IPS-11a (cell line): ENCODE measurements around the gene CFAP20DC.
"Not testable (repeated sequence)": the region's sequence is repeated elsewhere in the genome, so short reads cannot be mapped to it uniquely, and the experiment has no call there.

Experiments
- H3K4me3 ChIP-seq: one replicate; pipeline ENCODE4 v1.5.1; 2013; ENCODE audit warnings: low read depth, low read length, control low read depth

Gene CFAP20DC

DNA sequence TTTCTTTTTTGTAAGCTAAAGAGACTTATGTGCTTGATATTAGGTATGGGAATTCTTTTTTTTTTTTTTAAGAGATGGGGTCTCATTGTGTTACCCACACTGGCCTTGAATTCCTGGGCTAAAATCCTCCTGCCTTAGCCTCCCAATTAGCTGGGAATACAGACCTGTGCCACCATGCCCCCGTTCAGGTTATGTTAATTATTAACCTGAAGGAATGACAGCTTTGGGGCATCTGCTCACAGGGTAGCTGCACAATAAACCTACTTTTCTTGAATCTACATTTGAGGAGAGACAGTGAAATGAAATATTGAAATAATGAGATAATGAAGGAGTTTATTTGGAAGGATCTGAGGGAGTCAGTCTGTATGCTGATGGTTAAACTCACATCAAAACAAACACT, 225.0 kb downstream of the CFAP20DC start:
- no peak overlapping the region for H3K4me3 ChIP-seq

GRCh38 chr3:58824285-58824684, 225.5 kb downstream of the CFAP20DC start:
- H3K4me3 ChIP-seq = no peak overlapping the region

GRCh38 chr3:58806551-58807244, 243.1 kb downstream of the CFAP20DC start:
- H3K4me3 ChIP-seq = not testable (repeated sequence)

DNA sequence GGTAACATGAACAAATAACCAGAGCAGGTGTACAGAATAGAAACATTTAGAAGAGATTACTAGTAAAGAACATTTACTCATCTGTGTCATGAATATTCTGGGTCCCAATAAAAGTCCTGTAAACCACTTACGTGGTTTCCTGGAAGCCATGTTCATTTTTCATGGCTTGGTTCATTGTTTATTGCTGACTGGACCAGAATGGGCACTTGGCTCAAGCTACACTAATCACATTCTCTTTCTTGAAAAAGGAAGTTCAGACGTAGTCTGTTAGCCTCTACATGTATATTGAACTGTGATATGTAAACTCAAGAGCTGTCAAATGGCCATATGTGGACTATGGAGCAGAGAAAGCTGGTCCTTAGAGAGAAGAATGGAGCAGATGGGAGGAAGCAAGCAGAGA, 244.9 kb downstream of the CFAP20DC start:
- H3K4me3 ChIP-seq = no peak overlapping the region

- H3K4me3 ChIP-seq = no peak overlapping the region
Measured at GRCh38 chr3:58801541-58801940, 248.3 kb downstream of the CFAP20DC start.

GRCh38 chr3:58800940-58801339, 248.9 kb downstream of the CFAP20DC start:
- H3K4me3 ChIP-seq = no peak overlapping the region

DNA sequence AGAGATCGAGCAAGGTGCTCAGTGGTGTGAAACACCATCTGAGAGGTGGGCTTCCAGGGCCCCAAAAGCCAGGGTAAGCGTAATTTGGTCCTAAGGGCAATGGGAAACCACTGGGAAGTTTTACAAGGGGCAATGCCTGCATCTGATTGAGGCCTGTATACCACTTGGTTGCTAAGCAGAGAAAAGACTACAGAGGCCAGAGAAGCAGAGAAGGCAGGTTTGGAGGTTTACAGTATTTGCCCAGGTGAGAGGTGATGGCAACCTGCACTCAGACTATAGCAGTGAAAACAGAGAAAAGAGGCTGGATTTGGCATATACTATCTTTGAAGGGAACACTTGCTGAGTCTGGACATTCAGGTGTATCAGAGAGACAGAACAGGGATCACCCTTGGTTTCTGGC, 249.8 kb downstream of the CFAP20DC start:
- H3K4me3 ChIP-seq = no peak overlapping the region

- no peak overlapping the region for H3K4me3 ChIP-seq
Measured at GRCh38 chr3:58799271-58799670, 250.6 kb downstream of the CFAP20DC start.

DNA sequence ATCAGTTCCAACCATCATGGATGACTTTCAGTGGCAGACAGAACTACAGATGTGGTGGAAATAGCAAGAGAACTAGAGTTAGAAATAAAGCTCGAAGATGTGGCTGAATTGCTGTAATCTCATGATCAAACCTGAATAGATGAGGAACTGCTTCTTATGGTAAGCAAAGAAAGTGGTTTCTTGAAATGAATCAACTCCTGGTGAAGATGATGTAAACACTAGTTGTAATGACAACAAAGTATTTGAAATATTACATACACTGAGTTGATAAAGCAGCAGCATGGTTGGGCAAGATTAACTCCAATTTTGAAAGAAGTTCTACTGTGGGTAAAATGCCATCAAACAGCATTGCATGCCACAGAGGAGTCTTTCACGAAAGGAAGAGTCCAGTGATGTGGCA, 251.5 kb downstream of the CFAP20DC start:
- no peak overlapping the region for H3K4me3 ChIP-seq

DNA sequence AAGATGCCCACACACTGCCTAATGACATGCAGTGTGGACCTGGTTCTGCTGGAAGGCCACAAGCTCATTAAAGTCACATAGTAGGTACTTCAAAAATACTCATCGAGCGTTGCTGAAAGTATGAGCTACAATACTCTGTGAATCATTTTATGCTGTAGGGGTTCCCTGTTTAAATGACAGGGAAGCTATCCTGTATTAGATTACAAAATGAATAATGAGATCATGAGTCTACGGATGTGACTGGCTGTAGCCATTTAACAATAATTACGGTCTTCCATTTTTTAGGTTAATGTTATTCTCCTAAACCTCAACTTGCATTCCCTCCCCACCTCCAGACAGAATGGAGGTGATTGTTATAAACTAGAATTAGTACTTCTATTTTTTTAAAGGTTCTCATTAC, 255.1 kb downstream of the CFAP20DC start:
- H3K4me3 ChIP-seq = no peak overlapping the region

DNA sequence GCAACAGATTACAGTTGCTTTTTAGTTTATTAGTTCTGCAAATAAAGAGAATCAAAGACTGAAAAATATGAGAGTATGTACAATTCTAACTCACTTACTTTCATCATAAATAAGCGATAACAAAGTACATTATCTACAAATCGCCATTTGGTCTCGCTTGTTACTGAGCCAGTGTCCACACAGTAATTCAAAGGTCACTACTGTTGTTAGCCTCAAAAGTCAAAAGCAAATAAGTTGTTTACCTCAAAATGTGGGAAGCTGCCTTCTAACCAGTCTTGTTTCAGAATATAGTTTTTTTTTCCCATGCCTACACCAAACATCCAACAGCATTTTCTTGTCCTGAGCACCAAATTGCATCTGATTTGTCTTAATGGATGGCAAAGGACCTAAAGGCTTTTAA, 255.9 kb downstream of the CFAP20DC start:
- H3K4me3 ChIP-seq = no peak overlapping the region

DNA sequence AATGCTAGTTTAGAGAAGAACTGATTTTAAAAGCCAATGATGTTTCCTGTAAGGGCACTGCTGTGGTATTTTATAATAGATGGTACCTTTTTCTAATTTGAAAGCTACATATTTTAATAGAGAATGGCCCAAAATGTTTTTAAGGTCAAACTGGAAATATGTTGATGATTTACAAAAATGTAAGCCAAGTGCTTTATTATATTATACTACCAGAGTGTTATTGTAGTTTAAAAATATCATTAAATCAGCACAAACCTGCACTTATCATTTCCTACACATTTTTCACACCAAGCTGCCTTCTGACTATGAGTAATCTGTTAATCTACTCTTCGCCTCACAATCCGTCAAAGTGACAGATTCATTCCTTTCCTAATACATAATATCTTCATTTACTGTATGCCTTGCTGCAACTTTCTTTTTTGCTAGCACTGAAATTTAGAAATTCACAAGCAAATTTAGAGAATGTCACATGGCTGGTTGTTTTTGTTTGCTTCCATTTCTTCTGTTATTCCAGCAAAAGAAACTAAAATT, 256.8 kb downstream of the CFAP20DC start:
- no peak overlapping the region for H3K4me3 ChIP-seq

- H3K4me3 ChIP-seq = no peak overlapping the region
Measured at GRCh38 chr3:58789385-58789784, 260.4 kb downstream of the CFAP20DC start.

DNA sequence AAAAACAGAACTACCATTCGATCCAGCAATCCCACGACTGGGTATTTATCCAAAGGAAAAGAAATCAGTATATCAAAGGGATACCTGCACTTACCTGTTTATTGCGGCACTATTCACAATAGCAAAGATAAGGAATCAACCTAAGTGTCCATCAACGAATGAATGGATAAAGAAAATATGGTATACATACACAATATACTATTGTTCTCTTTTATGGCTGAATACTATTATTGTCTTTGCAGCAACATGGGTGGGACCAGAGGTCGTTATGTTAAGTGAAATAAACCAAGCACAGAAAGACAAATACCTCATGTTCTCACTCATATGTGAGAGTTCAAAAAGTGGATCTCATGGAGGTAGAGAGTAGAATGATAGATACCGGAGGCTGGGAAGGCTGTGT, 264.9 kb downstream of the CFAP20DC start:
- H3K4me3 ChIP-seq = no peak overlapping the region

GRCh38 chr3:58784425-58784824, 265.4 kb downstream of the CFAP20DC start:
- H3K4me3 ChIP-seq = no peak overlapping the region

- no peak overlapping the region for H3K4me3 ChIP-seq
Measured at GRCh38 chr3:58783845-58784244, 266.0 kb downstream of the CFAP20DC start.

- no peak overlapping the region for H3K4me3 ChIP-seq
Measured at GRCh38 chr3:58779934-58780333, 269.9 kb downstream of the CFAP20DC start.

DNA sequence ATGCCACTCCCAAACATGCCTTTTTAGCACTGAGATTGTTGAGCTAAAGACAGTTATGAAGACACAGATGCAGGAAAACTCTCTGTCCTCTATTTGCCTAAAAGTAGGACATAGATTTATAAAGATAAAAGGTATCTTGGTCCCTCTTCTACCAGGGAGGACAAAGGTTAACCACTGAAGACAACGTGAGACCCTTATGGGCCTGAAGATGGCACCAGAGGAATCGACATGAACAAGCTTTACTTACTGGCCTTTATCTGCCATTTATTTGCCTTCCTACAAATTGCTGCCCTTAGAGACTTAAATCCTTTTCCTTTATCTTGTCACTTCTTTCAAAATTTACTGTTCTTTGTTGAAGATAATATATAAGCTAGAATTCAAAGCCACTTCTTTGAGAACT, 273.6 kb downstream of the CFAP20DC start:
- no peak overlapping the region for H3K4me3 ChIP-seq

GRCh38 chr3:58772462-58772861, 277.4 kb downstream of the CFAP20DC start:
- H3K4me3 ChIP-seq = no peak overlapping the region

DNA sequence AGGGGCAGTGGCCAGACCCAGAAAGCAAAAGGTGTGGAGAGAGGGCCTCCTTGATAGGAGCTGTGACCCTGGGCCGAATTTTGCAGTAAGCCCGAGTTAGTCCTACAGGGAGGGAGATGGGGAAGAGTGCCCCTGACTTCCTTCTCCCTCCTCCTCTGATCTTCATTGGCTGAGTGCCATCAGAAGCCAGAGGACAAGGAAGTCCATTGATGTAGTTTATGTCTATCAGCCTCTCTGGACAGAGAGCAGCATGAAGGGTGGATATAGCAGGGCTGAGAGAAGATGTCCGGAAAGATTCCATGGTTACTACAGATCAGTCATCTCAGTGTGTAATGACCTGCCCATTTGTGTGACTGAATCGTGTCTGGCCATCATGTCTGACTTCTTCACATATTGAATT, 280.8 kb downstream of the CFAP20DC start:
- no peak overlapping the region for H3K4me3 ChIP-seq

GRCh38 chr3:58766587-58767282, 283.1 kb downstream of the CFAP20DC start:
- no peak overlapping the region for H3K4me3 ChIP-seq

- H3K4me3 ChIP-seq = no peak overlapping the region
Measured at GRCh38 chr3:58755150-58755549, 294.7 kb downstream of the CFAP20DC start.
